HG03095 (cell line): ENCODE data around the gene JMJD4.
"Not testable (repeated sequence)": the region's sequence is repeated elsewhere in the genome, so short reads cannot be mapped to it uniquely, and the experiment has no call there.

Source experiments
- ATAC-seq: cut with Tn5 transposase; IDR thresholded peaks from one replicate; pipeline ENCODE4 v1.9.1; 2021; ENCODE audit warnings: moderate library complexity; ENCODE audit not compliant: unreplicated experiment

Gene JMJD4

GRCh38 chr1:227733751-227734545, 1.2 kb downstream of the JMJD4 start:
- no peak for ATAC-seq

- no peak for ATAC-seq
Observed at GRCh38 chr1:227733309-227733705, 1.8 kb downstream of the JMJD4 start.

GRCh38 chr1:227732586-227733308, 2.4 kb downstream of the JMJD4 start:
- no peak for ATAC-seq

GRCh38 chr1:227731696-227732585, 3.2 kb downstream of the JMJD4 start:
- ATAC-seq = no peak

- ATAC-seq = no peak
Observed at GRCh38 chr1:227731241-227731677, 3.8 kb downstream of the JMJD4 start.

GRCh38 chr1:227730630-227731151, 4.4 kb downstream of the JMJD4 start:
- ATAC-seq = no peak

GRCh38 chr1:227729881-227730629, 5.0 kb downstream of the JMJD4 start:
- peak; percentile 28 for ATAC-seq

GRCh38 chr1:227729144-227729880, 5.8 kb downstream of the JMJD4 start:
- ATAC-seq = no peak

GRCh38 chr1:227728892-227729143, 6.3 kb downstream of the JMJD4 start:
- no peak for ATAC-seq

GRCh38 chr1:227728059-227728891, 6.8 kb downstream of the JMJD4 start:
- ATAC-seq = peak; percentile 35

GRCh38 chr1:227726924-227727599, 8.0 kb downstream of the JMJD4 start:
- ATAC-seq = no peak

GRCh38 chr1:227726318-227726717, 8.8 kb downstream of the JMJD4 start:
- no peak for ATAC-seq

GRCh38 chr1:227725046-227725445, 10.1 kb downstream of the JMJD4 start:
- no peak for ATAC-seq

GRCh38 chr1:227723474-227723873, 11.6 kb downstream of the JMJD4 start:
- ATAC-seq = no peak

GRCh38 chr1:227718932-227719331, 16.2 kb downstream of the JMJD4 start:
- ATAC-seq = no peak

- ATAC-seq = peak; percentile 78
Observed at GRCh38 chr1:227712648-227713047, 22.5 kb downstream of the JMJD4 start.

- ATAC-seq = not testable (repeated sequence)
Observed at GRCh38 chr1:227710474-227710873, 24.6 kb downstream of the JMJD4 start.

- ATAC-seq = no peak
Observed at GRCh38 chr1:227709451-227709850, 25.7 kb downstream of the JMJD4 start.
